DMS153 (cell line): ENCODE results near the gene DMD.
"Not testable (repeated sequence)": the region's sequence is repeated elsewhere in the genome, so short reads cannot be mapped to it uniquely, and the experiment has no call there.

Experiments used
- DNase-seq: peaks from one replicate; lab custom pipeline; 2025; lab: John Stamatoyannopoulos, UW

DMD gene

DNA sequence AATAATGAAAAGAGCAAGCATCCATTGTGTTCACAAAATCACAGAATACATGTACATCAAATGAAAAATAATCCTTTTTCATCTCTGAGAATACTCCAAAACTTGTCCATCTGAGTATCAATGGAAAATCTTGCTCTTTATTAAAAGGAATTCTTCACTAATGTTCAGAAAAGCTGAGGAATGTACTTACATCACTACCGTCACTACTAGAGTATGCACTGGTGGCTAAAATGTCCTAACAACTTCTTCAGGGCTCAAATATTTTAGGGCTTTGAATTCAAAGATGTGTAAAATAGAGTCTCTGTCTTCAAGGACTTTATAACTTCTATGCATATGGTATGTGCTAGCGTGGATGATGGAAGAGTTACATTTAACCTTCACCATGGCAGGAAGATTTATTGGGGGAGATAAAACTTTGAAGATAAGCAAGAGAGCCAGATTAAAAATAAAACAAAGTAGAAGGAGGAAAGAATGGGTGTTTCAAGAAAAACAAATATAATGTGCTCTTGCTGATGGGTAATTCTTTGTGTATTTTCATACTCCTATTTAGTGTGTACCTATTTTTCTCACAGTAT is 55.1 kb downstream of the DMD start:
- no peak for DNase-seq

DNA sequence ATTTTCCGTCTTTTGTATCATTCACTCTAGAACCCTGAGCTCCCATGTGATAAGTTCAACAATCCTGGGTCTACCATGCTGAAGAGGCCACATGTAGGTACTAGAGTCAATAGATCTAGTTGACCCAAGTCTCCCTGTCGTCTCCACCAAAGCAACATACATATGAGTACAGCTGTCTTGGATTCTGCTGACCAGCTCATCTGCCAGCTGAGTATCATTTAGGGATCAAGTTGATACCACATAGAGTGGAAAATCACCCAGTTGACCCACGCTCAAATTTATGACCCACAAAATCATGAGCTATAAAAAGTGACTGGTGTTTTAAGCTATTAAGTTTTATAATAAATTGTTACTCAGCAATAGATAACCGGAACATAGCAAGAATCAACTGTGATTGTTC is 61.8 kb downstream of the DMD start:
- no peak for DNase-seq

DNA sequence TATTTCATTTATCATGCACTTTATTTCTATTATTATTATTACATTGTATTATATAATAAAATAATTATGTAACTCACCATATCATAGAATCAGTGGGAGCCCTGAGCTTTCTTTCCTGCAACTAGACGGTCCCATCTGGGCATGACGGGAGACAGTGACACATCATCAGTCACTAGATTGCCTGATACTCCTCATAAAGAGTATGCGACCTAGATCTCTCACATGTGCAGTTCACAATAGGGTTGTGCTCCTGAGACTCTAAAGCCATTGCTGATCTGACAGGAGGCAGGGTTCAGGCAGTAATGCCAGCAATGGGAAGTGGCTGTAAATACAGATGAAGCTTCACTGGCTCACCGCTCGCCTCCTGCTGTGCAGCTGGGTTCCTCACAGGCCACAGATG is 62.3 kb downstream of the DMD start:
- DNase-seq: no peak

DNA sequence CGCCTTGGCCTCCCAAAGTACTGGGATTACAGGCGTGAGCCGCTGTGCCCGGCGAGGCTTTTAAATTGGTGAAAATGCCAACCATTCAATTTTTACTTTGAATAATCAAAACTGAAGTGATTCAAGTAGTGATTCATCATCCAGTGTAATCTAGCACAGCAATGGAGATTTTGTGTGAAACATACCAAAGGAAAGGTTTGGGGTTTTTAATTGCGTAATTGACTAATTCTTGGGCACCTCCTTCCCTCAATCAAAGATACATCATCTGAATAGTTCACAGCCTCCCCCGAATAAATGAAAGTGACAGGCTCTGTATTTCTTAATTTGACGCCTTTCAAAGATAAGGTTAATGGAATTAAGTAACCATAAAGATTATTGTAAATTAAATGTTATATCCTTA is 69.0 kb downstream of the DMD start:
- DNase-seq: no peak

DNA sequence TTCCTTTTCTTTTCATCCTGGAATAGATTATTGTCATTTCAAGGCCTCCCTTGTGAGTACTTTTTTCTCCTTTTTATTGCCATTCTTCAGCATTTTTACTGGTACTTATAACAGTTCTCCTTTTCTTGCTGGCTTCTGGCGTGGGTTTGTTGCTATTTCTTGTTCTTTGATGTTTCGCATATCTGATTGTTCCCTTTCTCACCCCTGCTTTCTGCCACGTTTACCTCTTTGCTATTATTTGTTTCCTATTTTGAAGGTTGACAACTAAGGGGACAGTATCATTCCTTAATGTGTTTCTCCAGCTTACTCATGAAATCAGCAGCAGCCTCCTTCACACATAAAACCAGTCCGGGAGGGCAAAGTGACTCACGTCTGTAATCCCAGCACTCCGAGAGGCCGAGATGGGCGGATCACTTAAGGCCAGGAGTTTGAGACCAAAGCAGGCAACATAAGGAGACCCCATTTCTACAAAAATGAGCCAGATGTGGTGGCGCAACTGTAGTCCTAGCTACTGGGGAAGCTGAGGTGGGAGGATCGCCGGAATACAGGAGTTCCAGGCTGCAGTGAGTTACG is 72.6 kb downstream of the DMD start:
- DNase-seq: no peak

DNA sequence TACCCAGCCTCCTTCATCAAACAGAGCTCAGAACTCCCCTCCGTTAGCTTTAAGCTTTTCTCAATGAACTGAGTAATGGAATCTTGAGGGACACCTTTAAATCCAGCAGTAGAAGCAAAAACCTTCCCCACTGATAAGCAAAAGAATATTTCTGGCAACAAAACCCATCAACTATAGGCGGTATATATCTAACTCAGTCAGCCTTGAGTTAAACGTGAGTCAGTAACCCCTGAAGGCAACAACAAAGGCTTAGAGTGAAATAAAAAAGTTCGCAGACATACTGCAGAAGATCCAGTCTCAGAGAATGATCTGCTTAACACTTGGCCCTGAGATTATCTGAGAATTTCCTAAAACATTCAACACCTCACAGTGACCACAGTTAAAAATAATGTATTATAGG is 77.2 kb downstream of the DMD start:
- DNase-seq: no peak

DNA sequence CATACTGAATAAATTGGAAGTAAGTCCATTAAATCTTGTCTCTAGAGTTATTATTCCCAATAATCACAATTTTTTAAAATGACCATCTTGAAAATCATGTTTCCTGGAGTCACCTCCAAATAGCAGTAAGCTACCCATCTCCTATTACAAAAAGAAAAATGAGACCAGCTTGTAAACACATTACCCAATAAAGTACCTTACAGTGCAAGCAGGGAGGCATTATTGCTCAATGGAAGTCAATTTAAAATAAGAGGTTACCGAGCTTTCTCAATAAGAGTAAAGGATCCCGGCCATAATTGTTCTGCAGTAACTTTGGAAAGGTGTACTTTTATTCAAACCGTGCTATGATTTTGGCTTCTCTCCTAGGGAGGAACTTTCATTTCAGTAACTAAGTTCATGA is 78.0 kb downstream of the DMD start:
- DNase-seq: no peak

DNA sequence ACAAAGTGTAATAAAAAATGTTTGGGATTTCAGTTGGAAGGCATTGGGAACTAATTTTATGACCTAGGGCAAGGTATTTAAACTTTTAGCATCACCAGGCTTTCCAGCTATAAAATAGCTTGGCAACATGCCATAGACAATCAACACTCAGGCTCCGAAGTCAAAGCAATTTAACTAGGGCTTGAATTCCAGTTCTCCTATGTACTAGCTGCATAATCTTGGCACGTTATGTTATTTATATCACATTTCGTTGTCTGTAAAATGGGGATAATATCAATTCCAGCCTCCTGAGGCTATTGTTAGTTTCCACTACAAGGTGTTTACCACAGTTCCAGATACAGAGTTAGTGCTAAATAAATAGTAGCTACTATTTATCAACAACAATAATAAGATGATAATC is 78.8 kb downstream of the DMD start:
- DNase-seq: peak; percentile 73

DNA sequence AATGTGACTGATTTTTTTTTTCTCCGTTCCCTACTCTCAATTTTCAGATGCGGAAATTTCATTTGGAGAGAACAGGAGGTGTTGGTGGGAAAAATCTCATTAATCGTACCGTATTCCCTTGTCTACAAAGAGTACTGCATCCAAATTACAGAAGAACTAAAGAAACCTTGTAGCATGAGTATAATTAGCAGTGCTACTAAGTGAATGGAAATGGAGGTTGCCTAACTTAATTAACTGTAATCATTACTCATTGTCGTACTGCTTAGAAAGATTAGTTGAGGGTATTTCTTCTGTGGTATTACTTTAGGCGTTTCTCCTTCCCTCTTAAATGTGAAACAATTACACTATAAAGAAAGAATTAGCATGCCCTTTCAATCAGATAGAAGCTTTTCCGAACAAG is 81.7 kb downstream of the DMD start:
- DNase-seq: no peak

DNA sequence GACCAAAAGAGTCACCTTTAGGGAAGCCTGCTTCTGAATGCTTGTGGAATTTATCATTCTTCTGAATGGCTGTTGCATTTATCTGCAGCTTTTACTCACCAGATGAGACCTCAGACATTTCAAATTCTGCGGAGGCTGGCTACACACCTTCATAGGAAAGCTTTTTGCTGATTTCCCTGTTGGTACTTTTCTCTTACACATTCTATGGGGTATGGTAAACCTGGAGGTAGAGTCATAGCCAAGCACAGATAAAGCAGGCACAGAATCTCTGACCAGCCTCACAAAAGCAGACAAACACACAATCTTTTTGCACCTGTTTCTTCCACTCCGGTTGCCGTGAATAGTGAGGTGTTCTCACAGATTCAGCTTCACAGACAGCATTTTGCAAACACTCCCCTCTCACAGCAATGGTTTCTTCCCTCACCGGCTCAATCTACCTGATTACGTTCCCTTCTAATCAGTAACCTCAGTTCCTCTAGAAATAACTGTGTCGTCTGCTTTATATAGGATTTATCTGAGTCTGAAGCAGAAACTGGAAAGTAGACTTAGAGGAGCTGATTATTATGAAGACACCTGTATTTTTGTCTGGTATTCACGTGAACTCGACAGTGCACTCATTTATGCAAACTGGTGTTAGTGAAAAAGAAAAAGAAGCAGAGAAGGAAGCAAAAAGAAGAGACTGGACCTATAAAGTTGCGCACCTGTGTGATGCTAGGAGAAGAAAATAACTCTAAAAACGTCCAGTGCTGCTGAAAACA is 83.1 kb downstream of the DMD start:
- peak; percentile 17 for DNase-seq

DNA sequence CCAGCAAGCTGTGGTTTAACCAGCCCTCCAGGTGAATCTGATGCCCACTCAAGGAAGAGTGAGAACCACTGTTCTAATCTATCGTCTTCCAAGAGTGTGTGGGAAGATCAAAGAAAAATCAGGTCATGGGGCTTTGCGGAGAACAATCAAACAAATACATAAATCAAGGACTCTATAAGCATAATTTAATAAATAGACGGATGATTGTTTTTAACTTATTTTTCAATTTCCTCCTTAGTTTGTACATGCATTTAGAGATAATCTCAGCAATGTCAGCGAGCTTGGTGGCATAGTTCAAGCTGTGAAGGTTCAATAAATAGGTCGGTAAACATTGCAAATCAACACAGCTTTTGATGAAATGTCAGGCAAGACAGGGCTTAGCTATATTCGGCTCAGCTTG is 84.9 kb downstream of the DMD start:
- no peak for DNase-seq

DNA sequence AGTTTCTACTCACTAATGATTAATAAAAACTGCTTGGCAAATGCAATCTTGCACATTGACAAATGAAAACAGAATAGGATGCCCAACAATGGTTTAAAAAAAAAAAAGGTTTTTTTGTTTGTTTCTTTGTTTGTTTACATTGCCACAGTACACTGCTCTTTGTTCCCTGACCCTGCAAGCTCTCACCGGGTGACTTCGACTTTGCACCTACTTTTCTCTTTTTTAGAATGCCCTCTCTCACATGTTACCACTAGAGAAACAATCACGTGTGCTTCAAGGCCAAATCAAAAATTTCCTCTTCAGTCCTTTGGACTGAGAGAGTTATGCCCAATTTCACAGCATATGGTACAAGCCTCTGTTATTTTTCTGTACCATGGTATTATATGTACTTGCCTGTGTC is 101.5 kb downstream of the DMD start:
- DNase-seq: no peak

DNA sequence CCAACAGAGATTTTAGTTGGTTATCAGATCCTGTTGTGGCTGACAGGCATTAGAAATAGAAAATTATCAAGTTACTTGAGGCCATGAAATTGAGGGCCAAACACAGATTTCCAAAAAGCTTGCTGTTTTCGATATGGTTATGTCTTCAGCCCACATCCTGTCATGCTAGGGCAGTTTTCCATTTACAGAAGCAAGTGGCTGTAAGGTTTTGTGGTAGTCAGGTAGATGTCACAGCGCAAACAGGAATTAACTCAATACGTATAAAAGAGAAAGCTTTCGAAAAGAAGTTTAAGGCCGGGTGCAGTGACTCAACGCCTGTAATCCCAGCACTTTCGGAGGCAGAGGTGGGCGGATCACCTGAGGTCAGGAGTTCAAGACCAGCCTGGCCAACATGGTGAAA is 104.6 kb downstream of the DMD start:
- DNase-seq: no peak

DNA sequence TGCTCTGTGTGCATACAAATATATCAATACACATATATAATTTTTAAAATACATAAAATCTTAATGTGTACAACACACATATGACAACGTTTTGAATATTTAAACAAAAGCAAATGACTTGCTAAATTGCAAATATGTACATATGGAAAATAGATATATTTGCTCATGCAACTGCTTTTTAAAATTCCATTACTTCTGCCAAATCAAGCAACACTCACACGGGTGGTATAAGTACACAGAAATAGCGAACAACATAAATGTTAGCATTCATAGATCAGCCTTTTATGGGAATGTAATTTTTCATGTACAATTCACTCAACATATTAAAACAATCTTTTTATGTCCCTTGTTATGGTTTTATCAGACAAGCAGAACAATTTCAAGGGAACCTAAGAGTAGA is 116.3 kb downstream of the DMD start:
- DNase-seq: no peak

DNA sequence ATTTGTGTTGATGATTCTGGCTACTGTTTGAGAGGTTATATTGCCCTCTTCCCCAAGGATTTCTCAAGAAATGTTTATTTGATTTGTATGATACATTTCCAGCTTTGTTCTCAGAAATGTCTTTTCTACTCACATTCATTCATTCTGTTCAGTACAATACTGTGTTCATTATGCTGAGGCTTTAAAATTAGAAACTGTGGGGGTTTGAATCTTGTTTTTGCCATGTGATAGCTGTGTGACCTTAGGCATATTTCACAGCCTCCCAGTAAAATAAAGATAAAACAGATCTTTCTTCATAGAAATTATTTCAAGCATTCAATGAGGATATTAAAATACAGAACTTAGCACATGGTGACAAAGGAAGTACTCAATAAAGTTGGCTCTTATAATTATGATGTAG is 123.9 kb downstream of the DMD start:
- DNase-seq: no peak

DNA sequence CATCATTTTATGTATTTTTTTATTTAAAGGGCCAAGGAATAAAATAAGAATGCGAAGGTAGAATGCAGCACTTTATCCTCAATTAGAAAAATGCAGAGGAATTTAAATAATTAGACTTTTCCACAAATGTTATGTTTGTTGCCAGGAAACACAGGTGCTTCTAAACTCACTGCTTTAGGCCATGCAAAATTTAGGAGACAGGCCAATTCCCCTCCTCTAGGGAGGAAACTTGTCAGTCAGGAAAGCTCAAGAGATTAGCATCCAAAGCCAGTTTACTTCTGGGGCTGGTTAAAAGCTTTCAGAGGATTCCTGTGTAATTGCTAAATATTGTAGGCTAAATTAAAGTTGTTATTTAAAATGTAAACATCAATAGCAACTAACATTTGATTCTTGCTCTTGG is 124.5 kb downstream of the DMD start:
- DNase-seq: no peak

DNA sequence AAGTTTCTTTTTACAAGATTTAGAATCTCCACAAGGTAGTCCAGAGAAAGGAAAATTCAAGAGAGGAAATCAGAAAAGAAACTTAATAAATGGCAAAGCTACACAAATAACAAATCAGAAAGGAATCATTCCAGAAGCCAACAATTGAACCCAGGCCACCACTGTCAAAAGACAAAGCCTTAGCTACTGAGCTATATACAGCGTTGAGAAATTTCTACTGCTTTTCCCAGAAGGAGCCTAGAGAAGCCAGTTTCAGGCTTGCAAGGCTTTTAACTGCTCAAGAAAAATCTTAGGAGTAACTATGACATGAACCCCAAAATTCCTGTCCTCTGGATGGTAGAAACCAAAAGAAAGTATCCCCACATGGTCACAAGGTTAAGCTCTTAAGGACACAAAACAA is 129.0 kb downstream of the DMD start:
- no peak for DNase-seq

DNA sequence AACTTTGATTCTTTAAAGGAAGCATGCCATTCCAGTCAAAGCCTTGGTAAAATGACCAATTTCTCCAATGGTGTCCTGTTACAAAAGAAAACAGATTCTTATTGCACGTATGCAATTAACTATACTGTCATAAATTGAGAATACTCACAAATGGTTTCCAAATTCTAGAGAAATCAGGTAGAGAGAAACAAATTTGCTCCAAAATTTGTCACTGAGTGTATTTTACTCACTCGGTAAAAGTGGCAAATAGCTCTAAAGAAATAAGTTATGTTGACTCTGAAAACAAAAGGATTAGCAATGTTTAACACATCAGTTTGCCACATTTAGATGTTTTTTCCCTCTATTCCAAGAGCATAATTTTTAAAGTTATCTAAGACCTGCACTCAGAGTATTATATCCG is 133.1 kb downstream of the DMD start:
- no peak for DNase-seq

DNA sequence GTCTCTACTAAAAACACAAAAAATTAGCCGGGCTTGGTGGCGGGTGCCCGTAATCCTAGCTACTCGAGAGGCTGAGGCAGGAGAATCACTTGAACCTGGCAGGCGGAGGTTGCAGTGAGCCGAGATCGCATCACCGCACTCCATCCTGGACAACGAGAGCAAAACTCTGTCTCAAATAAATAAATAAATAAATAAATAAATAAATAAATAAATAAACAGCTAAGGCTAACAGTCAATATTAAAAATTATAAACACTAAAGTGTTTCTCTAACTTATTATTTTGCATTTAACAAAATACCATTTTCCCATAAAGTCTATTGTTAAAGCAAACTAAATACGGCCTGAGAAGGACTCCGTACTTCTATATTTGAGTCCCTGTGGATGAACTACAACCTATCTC is 137.7 kb downstream of the DMD start:
- not testable (repeated sequence) for DNase-seq

DNA sequence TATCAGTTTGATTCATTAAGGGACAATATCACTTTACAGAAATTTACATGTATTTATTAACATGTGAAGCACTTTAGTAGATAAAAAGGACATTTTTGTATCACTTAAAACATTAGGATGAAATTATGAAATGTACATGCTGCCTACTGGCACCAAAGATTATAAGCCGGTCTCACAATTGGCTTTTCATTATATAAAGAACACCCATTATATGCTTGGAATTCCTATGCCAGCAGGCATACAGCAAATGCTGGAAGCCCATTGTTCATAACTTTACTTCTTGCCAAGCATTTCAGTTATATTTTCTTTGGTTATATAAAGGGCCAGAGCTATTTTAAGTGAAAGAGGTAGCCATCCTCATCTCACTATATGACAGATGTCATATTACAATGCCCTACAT is 145.9 kb downstream of the DMD start:
- no peak for DNase-seq

DNA sequence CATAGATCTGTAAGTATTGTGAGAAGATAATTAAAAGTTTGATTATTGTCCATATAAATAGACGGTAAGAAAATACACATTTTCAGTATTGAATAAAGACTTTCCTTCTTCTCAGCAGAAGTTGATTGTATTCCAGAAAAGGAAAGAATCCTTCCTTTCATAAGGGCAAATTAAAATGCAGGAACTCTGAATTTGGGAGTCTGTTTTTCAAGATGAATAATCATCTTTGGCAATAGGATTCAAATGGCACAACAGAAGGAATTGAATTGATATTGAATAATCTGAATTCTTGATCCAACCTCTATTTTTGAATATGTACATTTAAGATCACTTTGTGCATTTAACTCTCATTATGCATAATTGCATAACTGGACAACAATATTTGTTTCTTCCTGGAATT is 149.3 kb downstream of the DMD start:
- DNase-seq: no peak

DNA sequence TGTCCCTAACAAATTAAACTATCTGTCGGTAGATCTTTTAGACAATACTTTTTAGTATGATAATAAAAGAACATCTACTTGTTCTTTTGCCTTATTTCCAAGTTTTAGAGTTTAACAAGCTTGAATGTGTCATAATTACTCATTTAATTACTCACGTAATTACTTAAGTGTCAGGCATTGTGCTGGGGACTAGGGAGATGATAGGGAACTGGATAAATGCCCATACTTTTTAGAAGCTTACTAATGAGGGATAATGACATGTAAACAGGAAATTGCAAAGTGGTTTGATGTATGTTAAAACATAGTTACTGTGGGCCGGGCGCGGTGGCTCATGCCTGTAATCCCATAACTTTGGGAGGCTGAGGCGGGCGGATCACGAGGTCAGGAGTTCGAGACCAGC is 158.3 kb downstream of the DMD start:
- no peak for DNase-seq

DNA sequence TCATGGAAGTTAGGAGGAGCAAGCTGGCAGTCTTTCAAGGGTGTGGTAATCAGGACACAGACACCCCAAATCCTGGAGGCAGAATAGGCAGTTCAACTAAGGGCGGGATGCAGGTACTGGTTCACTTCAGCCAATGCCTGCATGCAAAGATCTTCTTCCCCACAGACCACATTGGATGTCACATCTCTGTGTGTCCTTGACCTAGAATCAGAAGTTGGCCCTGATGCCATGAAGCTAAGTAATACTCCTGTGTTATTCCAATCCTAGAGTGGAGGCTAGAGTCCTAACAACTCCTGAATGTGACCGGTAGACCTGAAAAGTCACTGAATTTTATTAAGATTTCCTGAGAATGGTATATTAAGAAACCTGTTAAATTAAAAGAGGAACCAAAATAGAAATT is 165.5 kb downstream of the DMD start:
- no peak for DNase-seq

DNA sequence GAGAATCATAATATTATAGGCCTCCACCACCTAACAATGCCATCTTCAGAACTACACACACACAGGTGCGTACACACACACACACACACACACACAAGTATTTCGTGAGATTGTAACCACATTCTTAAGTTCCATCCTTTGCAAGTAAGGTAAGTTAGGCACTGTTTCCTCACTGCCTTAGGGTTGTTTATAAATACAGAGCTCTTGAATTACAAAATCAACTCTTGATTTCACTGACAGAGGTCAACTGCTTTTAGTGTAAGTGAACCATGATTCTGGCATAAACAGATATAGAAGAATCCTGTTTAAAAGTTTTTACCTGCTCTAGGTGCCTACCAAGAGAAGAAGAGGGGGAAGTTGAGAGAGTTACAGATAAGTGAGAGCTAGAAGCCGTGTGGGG is 166.1 kb downstream of the DMD start:
- no peak for DNase-seq
